GM21423 (cell line): ENCODE results near the gene ECM2.

Experiments
- ATAC-seq: cut with Tn5 transposase; IDR thresholded peaks from one replicate; pipeline ENCODE4 v1.9.1; 2021; ENCODE audit warnings: mild to moderate bottlenecking, moderate library complexity; ENCODE audit not compliant: unreplicated experiment

The ECM2 gene

GRCh38 chr9:92528522-92528849 lies 7.3 kb downstream of the ECM2 start:
- ATAC-seq: no peak

GRCh38 chr9:92527832-92528521 lies 7.8 kb downstream of the ECM2 start:
- ATAC-seq: no peak

- ATAC-seq: no peak
Measured at GRCh38 chr9:92527291-92527828, 8.4 kb downstream of the ECM2 start.

- ATAC-seq: no peak
Measured at GRCh38 chr9:92525306-92525705, 10.5 kb downstream of the ECM2 start.

- no peak for ATAC-seq
Measured at GRCh38 chr9:92524881-92525280, 10.9 kb downstream of the ECM2 start.

- no peak for ATAC-seq
Measured at GRCh38 chr9:92522983-92523970, 12.5 kb downstream of the ECM2 start.

GRCh38 chr9:92520837-92521236 lies 15.0 kb downstream of the ECM2 start:
- no peak for ATAC-seq

- ATAC-seq: no peak
Measured at GRCh38 chr9:92518199-92518598, 17.6 kb downstream of the ECM2 start.

GRCh38 chr9:92517046-92517445 lies 18.7 kb downstream of the ECM2 start:
- no peak for ATAC-seq

- ATAC-seq: no peak
Measured at GRCh38 chr9:92516521-92516920, 19.3 kb downstream of the ECM2 start.

- no peak for ATAC-seq
Measured at GRCh38 chr9:92514635-92515034, 21.2 kb downstream of the ECM2 start.

- ATAC-seq: no peak
Measured at GRCh38 chr9:92513349-92513748, 22.4 kb downstream of the ECM2 start.

GRCh38 chr9:92512622-92513021 lies 23.2 kb downstream of the ECM2 start:
- no peak for ATAC-seq

GRCh38 chr9:92510747-92511146 lies 25.0 kb downstream of the ECM2 start:
- ATAC-seq: no peak

GRCh38 chr9:92509050-92509449 lies 26.7 kb downstream of the ECM2 start:
- no peak for ATAC-seq

- ATAC-seq: no peak
Measured at GRCh38 chr9:92508018-92508820, 27.6 kb downstream of the ECM2 start.

GRCh38 chr9:92507496-92507895 lies 28.3 kb downstream of the ECM2 start:
- no peak for ATAC-seq

GRCh38 chr9:92507005-92507404 lies 28.8 kb downstream of the ECM2 start:
- ATAC-seq: no peak

- no peak for ATAC-seq
Measured at GRCh38 chr9:92506184-92506857, 29.5 kb downstream of the ECM2 start.

- no peak for ATAC-seq
Measured at GRCh38 chr9:92504881-92505280, 30.9 kb downstream of the ECM2 start.

- no peak for ATAC-seq
Measured at GRCh38 chr9:92503156-92503555, 32.6 kb downstream of the ECM2 start.
